ENCODE data around the gene GNAQ.

- TF ChIP-seq CTCF (IDR thresholded peaks at IDR 0.05) (no peak), POLR2A (IDR thresholded peaks at IDR 0.05) (no peak)
Observed at GRCh38 chr9:77839459-77840140, 192.0 kb downstream of the GNAQ start.

Data from body of pancreas (tissue), 4 donors.